ENCODE data around the gene KAT6B.

The KAT6B gene

GRCh38 chr10:74949843-74950765 lies 123.7 kb downstream of the KAT6B start:
- DNase-seq (ENCODE audit: low read depth in 2 of 2): no peak

- DNase-seq (ENCODE audit: low read depth in 2 of 2): no peak
Measured at GRCh38 chr10:74953214-74953613, 126.8 kb downstream of the KAT6B start.

- no peak for DNase-seq (ENCODE audit: low read depth in 2 of 2)
Measured at GRCh38 chr10:74955796-74956195, 129.4 kb downstream of the KAT6B start.

GRCh38 chr10:74956555-74957111 lies 130.2 kb downstream of the KAT6B start:
- DNase-seq (ENCODE audit: low read depth in 2 of 2): no peak

GRCh38 chr10:74957285-74957961 lies 131.0 kb downstream of the KAT6B start:
- DNase-seq (ENCODE audit: low read depth in 2 of 2): no peak

- no peak for DNase-seq (ENCODE audit: low read depth in 2 of 2)
Measured at GRCh38 chr10:74958316-74958715, 131.9 kb downstream of the KAT6B start.

- no peak for DNase-seq (ENCODE audit: low read depth in 2 of 2)
Measured at GRCh38 chr10:74960670-74961069, 134.3 kb downstream of the KAT6B start.

GRCh38 chr10:74962517-74962916 lies 136.1 kb downstream of the KAT6B start:
- no peak for DNase-seq (ENCODE audit: low read depth in 2 of 2)

- no peak for DNase-seq (ENCODE audit: low read depth in 2 of 2)
Measured at GRCh38 chr10:74963549-74963948, 137.1 kb downstream of the KAT6B start.

GRCh38 chr10:74967911-74968666 lies 141.7 kb downstream of the KAT6B start:
- DNase-seq (ENCODE audit: low read depth in 2 of 2): no peak

GRCh38 chr10:74968667-74969061 lies 142.3 kb downstream of the KAT6B start:
- DNase-seq (ENCODE audit: low read depth in 2 of 2): no peak

- DNase-seq (ENCODE audit: low read depth in 2 of 2): no peak
Measured at GRCh38 chr10:74969093-74969492, 142.7 kb downstream of the KAT6B start.

- no peak for DNase-seq (ENCODE audit: low read depth in 2 of 2)
Measured at GRCh38 chr10:74969530-74969929, 143.1 kb downstream of the KAT6B start.

GRCh38 chr10:74973741-74974392 lies 147.5 kb downstream of the KAT6B start:
- no peak for DNase-seq (ENCODE audit: low read depth in 2 of 2)

GRCh38 chr10:74975758-74976157 lies 149.4 kb downstream of the KAT6B start:
- no peak for DNase-seq (ENCODE audit: low read depth in 2 of 2)

- no peak for DNase-seq (ENCODE audit: low read depth in 2 of 2)
Measured at GRCh38 chr10:74976565-74976964, 150.2 kb downstream of the KAT6B start.

- no peak for DNase-seq (ENCODE audit: low read depth in 2 of 2)
Measured at GRCh38 chr10:74977072-74977471, 150.7 kb downstream of the KAT6B start.

GRCh38 chr10:74977913-74978847 lies 151.8 kb downstream of the KAT6B start:
- peak in 1 of 2 donors; percentile 11 for DNase-seq (ENCODE audit: low read depth in 2 of 2)

GRCh38 chr10:74981831-74982633 lies 155.6 kb downstream of the KAT6B start:
- DNase-seq (ENCODE audit: low read depth in 2 of 2): no peak

GRCh38 chr10:74982634-74982982 lies 156.2 kb downstream of the KAT6B start:
- no peak for DNase-seq (ENCODE audit: low read depth in 2 of 2)

Measured in stimulated activated CD4-positive, alpha-beta T cell treated with anti-CD3 and anti-CD28 coated beads, Interleukin-15, amount 100 ng/mL, for 48 hours (primary cell).